Measurements from ENCODE around the gene BRD3OS. TPM values are rescaled to one million over a fixed set of nuclear protein-coding genes. Genes with fewer than 3 reads are reported as not detected.

BRD3OS gene
- polyA plus RNA-seq, 1 of the 3 experiments (the other 2 are of a cell fraction), result 23.1 TPM

GRCh38 chr9:134065612-134066419 lies 40.5 kb downstream of the BRD3OS start:
- Histone ChIP-seq H3K4me3 (ENCODE audit: low read depth in 2 of 2, low read length in 1 of 2) (peak overlapping the region; percentile 88 to 93), H3K79me2 (ENCODE audit: insufficient read depth) (peaks cover 63% of the 10 kb centered on the region), H3K9me3 (no peaks in the 10 kb centered on the region), H3F3A (replicated peaks; ENCODE audit: insufficient read depth) (peaks cover 8% of the 10 kb centered on the region), H4K20me1 (ENCODE audit: insufficient read depth) (peaks cover 58% of the 10 kb centered on the region), H3K4me1 (ENCODE audit: control insufficient read depth in 1 of 2, insufficient read depth in 2 of 2, low read depth in 1 of 2, low read length in 1 of 2) (peaks cover 0 to 42% of the 10 kb centered on the region in 2 experiments; a peak in 1 of 4 replicates), H3K9me2 (no peaks in the 10 kb centered on the region), H3K4me2 (peak overlapping the region; percentile 100), H3K27ac (ENCODE audit: low read depth in 2 of 2, low read length in 1 of 2) (peak overlapping the region; percentile 56 to 88), H3K9ac (peak overlapping the region; percentile 95), H2AFZ (ENCODE audit: low read depth) (no peak overlapping the region), H3K27me3 (ENCODE audit: insufficient read depth) (peaks cover 17% of the 10 kb centered on the region; the same call in 1 of the 2 replicates), H3K36me3 (replicated peaks in 1 of 2; ENCODE audit: control insufficient read depth in 1 of 2, insufficient read depth in 2 of 2, low read length in 1 of 2) (no peaks in the 10 kb centered on the region)
- ChIA-PET POLR2A (interaction anchor here (0.9 to 1.6 kb wide), 3 partner anchors 40 to 99 kb away, joined by 3 to 4 read pairs (median 4); partner anchors contain the start of genes BRD3OS and WDR5), CTCF (interaction anchor here (0.9 to 2.2 kb wide), 4 partner anchors 13 to 283 kb away, joined by 3 to 6 read pairs (median 4); partner anchors contain the start of gene BRD3OS)
- TF ChIP-seq TEAD4 (IDR thresholded peaks at IDR 0.05; ENCODE audit: borderline replicate concordance, insufficient read depth), result no peak
- TF ChIP-seq GATA2 (CRISPR knock-in tag; IDR thresholded peaks at IDR 0.05), result peak; percentile 85
- TF ChIP-seq MXI1 (IDR thresholded peaks at IDR 0.05; ENCODE audit: low read depth, low read length), result peak; percentile 76
- no peak for TF ChIP-seq RFX5 (IDR thresholded peaks at IDR 0.05; ENCODE audit: low read length)
- TF ChIP-seq GABPA (IDR thresholded peaks at IDR 0.05; ENCODE audit: low read depth), result no peak
- TF ChIP-seq, protein P1, sequence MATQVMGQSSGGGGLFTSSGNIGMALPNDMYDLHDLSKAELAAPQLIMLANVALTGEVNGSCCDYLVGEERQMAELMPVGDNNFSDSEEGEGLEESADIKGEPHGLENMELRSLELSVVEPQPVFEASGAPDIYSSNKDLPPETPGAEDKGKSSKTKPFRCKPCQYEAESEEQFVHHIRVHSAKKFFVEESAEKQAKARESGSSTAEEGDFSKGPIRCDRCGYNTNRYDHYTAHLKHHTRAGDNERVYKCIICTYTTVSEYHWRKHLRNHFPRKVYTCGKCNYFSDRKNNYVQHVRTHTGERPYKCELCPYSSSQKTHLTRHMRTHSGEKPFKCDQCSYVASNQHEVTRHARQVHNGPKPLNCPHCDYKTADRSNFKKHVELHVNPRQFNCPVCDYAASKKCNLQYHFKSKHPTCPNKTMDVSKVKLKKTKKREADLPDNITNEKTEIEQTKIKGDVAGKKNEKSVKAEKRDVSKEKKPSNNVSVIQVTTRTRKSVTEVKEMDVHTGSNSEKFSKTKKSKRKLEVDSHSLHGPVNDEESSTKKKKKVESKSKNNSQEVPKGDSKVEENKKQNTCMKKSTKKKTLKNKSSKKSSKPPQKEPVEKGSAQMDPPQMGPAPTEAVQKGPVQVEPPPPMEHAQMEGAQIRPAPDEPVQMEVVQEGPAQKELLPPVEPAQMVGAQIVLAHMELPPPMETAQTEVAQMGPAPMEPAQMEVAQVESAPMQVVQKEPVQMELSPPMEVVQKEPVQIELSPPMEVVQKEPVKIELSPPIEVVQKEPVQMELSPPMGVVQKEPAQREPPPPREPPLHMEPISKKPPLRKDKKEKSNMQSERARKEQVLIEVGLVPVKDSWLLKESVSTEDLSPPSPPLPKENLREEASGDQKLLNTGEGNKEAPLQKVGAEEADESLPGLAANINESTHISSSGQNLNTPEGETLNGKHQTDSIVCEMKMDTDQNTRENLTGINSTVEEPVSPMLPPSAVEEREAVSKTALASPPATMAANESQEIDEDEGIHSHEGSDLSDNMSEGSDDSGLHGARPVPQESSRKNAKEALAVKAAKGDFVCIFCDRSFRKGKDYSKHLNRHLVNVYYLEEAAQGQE (IDR thresholded peaks at IDR 0.05; ENCODE audit: low read depth, low read length), result no peak
- TF ChIP-seq SMC3 (IDR thresholded peaks at IDR 0.05; ENCODE audit: low read depth, low read length), result no peak
- TF ChIP-seq USF2 (IDR thresholded peaks at IDR 0.05; ENCODE audit: borderline replicate concordance, low read depth, low read length), result no peak
- peak; percentile 76 for DNase-seq
- WGBS (ENCODE audit: low lambda C conversion rate), result 25% methylated on average over 21 of the region's 28 CpGs

- 15% methylated on average over 9 of the region's 9 CpGs for WGBS (ENCODE audit: low lambda C conversion rate)
- Histone ChIP-seq H3F3A (replicated peaks; ENCODE audit: insufficient read depth) (peaks cover 8% of the 10 kb centered on the region), H2AFZ (ENCODE audit: low read depth) (no peak overlapping the region), H4K20me1 (ENCODE audit: insufficient read depth) (peaks cover 51% of the 10 kb centered on the region), H3K79me2 (ENCODE audit: insufficient read depth) (peaks cover 56% of the 10 kb centered on the region), H3K9ac (peak overlapping the region; percentile 95), H3K4me1 (ENCODE audit: control insufficient read depth in 1 of 2, insufficient read depth in 2 of 2, low read depth in 1 of 2, low read length in 1 of 2) (peaks cover 0 to 35% of the 10 kb centered on the region in 2 experiments; a peak in 1 of 4 replicates), H3K9me2 (no peaks in the 10 kb centered on the region), H3K9me3 (no peaks in the 10 kb centered on the region), H3K4me3 (ENCODE audit: low read depth in 2 of 2, low read length in 1 of 2) (peak overlapping the region; percentile 88 to 93), H3K36me3 (replicated peaks in 1 of 2; ENCODE audit: control insufficient read depth in 1 of 2, insufficient read depth in 2 of 2, low read length in 1 of 2) (no peaks in the 10 kb centered on the region), H3K27ac (ENCODE audit: low read depth in 2 of 2, low read length in 1 of 2) (peak overlapping the region; percentile 56 to 88), H3K27me3 (ENCODE audit: insufficient read depth) (peaks cover 22% of the 10 kb centered on the region; the same call in 1 of the 2 replicates), H3K4me2 (peak overlapping the region; percentile 100)
- POLR2A ChIA-PET, result interaction anchor here (1.1 to 1.6 kb wide), 2 partner anchors 69 to 98 kb away, joined by 3 to 4 read pairs; partner anchors contain the start of gene WDR5
- DNase-seq, result peak; percentile 51
- no peak for TF ChIP-seq TEAD4 (IDR thresholded peaks at IDR 0.05; ENCODE audit: borderline replicate concordance, insufficient read depth)
- TF ChIP-seq MEF2A (IDR thresholded peaks at IDR 0.05; ENCODE audit: borderline replicate concordance, low read depth), result no peak
- no peak for TF ChIP-seq RCOR1 (IDR thresholded peaks at IDR 0.05; ENCODE audit: low read length)
- TF ChIP-seq USF2 (IDR thresholded peaks at IDR 0.05; ENCODE audit: borderline replicate concordance, low read depth, low read length), result no peak
- no peak for TF ChIP-seq ELF1 (IDR thresholded peaks at IDR 0.05)
- TF ChIP-seq GABPA (IDR thresholded peaks at IDR 0.05; ENCODE audit: low read depth), result no peak
- no peak for TF ChIP-seq FOSL2 (IDR thresholded peaks at IDR 0.05; ENCODE audit: borderline replicate concordance, low read depth)
- TF ChIP-seq EP300 (IDR thresholded peaks at IDR 0.05; ENCODE audit: borderline replicate concordance in 1 of 2, low read depth in 1 of 2, low read length in 1 of 2), result no peak
- CTCF ChIA-PET, result interaction anchor here (1.1 to 2.2 kb wide), 3 partner anchors 14 to 284 kb away, joined by 3 to 6 read pairs (median 5); partner anchors contain the start of gene BRD3OS
Observed at GRCh38 chr9:134066526-134066912, 41.2 kb downstream of the BRD3OS start.
